ENCODE results near the gene ADIRF.

The ADIRF gene

GRCh38 chr10:86962136-86962980 is 5.9 kb upstream of the ADIRF start:
- no peaks in the 10 kb centered on the region for H3K36me3 Mint-ChIP-seq (ENCODE audit: low read depth)
- H3K27me3 Mint-ChIP-seq, result no peaks in the 10 kb centered on the region
- no peaks in the 10 kb centered on the region for H3K9me3 Mint-ChIP-seq
- H3K4me1 Mint-ChIP-seq (ENCODE audit: low read depth), result peaks cover 24% of the 10 kb centered on the region
- H3K4me3 Mint-ChIP-seq, result no peak overlapping the region
- H3K27ac Mint-ChIP-seq, result no peak overlapping the region

GRCh38 chr10:86962981-86963310 is 5.3 kb upstream of the ADIRF start:
- H3K27me3 Mint-ChIP-seq, result no peaks in the 10 kb centered on the region

DNA sequence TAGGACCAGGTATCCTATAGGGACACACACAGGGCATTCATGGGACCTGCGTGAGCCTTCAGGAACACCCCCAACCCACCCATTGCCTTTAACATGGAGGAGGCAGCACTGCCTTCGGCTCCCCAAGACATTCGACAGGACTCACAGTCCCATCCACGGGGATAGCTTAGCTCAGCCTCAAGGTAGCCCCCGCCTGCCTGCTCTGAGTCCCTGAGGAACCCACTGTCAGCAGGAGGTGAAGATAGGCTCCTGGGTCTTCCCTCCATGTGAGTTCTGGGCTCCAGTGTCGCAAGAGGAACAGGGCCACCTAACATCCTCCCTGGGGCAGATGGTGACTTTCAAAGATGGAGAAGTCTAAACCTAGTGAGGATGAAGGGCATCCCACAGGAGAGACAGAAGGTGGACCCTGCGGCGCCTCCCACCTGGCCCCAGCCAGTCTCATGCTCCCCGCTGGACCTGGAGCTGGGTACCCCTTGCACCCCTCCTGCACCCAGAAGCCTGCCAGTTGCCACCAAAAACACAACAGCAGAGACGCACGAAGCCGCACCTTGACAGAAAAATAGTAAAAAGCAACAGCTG is 4.9 kb upstream of the ADIRF start:
- H3K4me3 Mint-ChIP-seq, result no peak overlapping the region
- no peaks in the 10 kb centered on the region for H3K27me3 Mint-ChIP-seq
- no peak overlapping the region for H3K27ac Mint-ChIP-seq
- no peaks in the 10 kb centered on the region for H3K36me3 Mint-ChIP-seq (ENCODE audit: low read depth)
- no peaks in the 10 kb centered on the region for H3K9me3 Mint-ChIP-seq
- peaks cover 30% of the 10 kb centered on the region for H3K4me1 Mint-ChIP-seq (ENCODE audit: low read depth)

More at GRCh38 chr10:86962981-86963310, 5.3 kb upstream of the ADIRF start:
- H3K27ac Mint-ChIP-seq, result no peak overlapping the region
- H3K9me3 Mint-ChIP-seq, result no peaks in the 10 kb centered on the region
- H3K4me3 Mint-ChIP-seq, result no peak overlapping the region
- peaks cover 30% of the 10 kb centered on the region for H3K4me1 Mint-ChIP-seq (ENCODE audit: low read depth)
- H3K36me3 Mint-ChIP-seq (ENCODE audit: low read depth), result no peaks in the 10 kb centered on the region

DNA sequence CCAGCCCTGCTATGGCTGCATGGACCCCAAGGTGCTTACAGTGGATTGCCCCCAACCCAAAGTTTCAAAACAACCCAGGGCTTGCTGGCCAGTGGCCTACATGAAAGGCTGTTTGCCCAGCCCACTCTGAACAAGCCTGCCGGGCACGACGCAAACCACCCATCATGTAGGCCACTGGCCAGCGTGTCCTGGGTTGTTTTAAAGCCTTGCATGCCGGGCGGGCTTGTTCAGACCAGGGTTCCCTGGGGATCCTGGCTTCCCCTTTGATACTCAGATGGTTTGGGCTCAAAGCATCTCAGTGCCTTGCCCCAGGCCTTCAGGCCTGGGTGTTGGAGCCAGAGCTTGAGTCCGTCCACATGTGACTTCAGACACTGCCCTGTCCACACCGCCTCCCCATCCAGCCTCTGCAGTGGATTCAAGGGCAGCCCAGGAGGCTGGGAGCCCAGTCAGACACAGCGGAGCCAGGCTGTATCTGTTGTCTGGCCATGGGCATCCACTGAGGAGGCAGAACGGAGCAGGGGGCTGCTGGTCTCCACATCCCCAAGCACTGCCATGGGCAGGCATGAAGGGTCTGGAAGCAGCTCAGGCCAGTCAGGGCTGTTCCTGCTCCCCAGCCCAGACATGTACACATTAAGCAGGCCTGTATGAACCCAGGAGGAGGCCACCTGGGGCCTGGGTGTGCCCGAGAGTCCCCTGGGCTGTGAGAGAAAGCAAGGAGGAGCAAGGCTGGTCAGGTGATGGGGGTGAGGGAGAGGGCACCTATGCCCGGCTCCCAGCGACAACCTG is 4.0 kb upstream of the ADIRF start:
- Mint-ChIP-seq H3K27ac (no peak overlapping the region), H3K4me3 (no peak overlapping the region), H3K36me3 (ENCODE audit: low read depth) (no peaks in the 10 kb centered on the region), H3K4me1 (ENCODE audit: low read depth) (peaks cover 34% of the 10 kb centered on the region), H3K27me3 (no peaks in the 10 kb centered on the region), H3K9me3 (no peaks in the 10 kb centered on the region)

GRCh38 chr10:86964847-86965190 is 3.5 kb upstream of the ADIRF start:
- no peaks in the 10 kb centered on the region for H3K27me3 Mint-ChIP-seq
- H3K9me3 Mint-ChIP-seq, result no peaks in the 10 kb centered on the region
- H3K27ac Mint-ChIP-seq, result no peak overlapping the region
- H3K36me3 Mint-ChIP-seq (ENCODE audit: low read depth), result no peaks in the 10 kb centered on the region
- peaks cover 38% of the 10 kb centered on the region for H3K4me1 Mint-ChIP-seq (ENCODE audit: low read depth)
- no peak overlapping the region for H3K4me3 Mint-ChIP-seq

DNA sequence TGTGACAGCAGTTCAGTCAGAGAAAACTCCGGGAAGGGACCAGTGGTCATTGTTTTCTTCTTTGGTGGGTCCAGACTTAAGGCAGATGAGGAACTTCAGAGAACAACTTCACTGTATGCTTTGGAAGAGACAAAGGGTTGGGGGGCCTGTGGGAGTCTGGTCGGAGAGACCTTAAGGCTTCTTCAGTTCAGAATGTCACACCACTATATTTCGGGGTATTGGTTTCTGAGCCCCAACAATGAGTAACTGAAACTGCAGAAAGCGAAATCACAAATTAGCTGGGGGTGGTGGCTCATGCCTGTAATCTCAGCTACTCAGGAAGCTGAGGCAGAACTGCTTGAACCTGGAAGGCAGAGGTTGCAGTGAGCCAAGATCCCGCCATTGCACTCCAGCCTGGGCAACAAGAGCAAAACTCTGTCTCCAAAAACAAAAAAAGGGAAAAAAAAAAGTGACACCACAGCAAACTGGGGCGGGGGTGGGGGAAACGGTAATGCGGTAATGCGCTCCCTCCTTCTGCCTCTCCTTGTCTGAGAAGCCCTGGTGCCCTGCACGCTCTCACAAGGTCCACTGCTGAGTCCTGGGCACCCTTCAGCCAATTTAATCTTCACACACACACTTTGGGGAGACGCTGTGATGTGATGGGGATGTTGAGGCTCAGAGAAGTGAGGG is 2.2 kb upstream of the ADIRF start:
- H3K9me3 Mint-ChIP-seq, result no peaks in the 10 kb centered on the region

DNA sequence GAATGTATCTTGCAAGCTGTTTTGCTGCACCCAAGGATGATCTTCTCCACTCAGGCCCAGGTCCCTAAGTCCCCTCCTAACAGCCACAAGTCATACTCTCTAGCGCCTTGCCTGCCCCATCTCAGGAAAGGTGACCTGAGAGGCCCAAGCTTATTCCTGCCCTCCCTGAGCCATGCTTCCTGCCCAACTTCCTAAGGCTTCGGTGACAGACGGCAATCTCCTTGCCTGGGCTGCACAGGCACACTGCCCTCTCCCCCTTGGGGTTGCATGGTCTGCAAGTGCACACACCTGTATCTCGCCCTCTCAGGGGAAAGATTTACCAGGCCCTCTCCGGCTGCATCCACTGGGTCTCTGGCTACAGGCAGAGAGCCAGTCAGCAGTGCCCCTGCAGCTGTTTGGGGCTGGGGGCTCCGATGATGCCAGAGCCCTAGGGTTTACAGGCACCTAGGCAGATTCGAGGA is 771 bp upstream of the ADIRF start:
- Mint-ChIP-seq H3K36me3 (ENCODE audit: low read depth) (no peaks in the 10 kb centered on the region), H3K27me3 (no peaks in the 10 kb centered on the region), H3K27ac (peak overlapping the region; percentile 49), H3K4me1 (ENCODE audit: low read depth) (peaks cover 57% of the 10 kb centered on the region), H3K9me3 (no peaks in the 10 kb centered on the region), H3K4me3 (no peak overlapping the region)

More for the DNA sequence above, 2.2 kb upstream of the ADIRF start:
- H3K4me3 Mint-ChIP-seq, result peak overlapping the region; percentile 62
- H3K4me1 Mint-ChIP-seq (ENCODE audit: low read depth), result peaks cover 49% of the 10 kb centered on the region
- H3K27me3 Mint-ChIP-seq, result no peaks in the 10 kb centered on the region
- no peaks in the 10 kb centered on the region for H3K36me3 Mint-ChIP-seq (ENCODE audit: low read depth)
- H3K27ac Mint-ChIP-seq, result peak overlapping the region; percentile 89

DNA sequence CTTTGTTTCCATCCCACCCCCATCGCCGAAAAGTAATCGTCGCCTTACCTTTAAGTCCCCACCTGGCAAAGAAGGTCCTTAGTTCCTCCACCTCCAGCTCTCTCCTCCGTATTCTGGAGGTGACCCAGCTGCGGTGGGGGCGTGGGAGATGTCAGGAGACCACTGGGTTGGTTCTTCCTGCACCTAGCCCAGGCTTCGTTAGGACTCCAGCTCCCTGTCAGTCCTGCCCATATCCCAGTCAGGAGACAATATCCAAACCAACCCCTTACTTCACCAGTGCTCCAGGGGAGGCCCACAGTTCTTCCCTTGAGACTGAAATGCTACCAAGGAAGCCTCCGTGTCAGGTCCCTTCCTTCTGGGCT is 693 bp downstream of the ADIRF start:
- Mint-ChIP-seq H3K36me3 (ENCODE audit: low read depth) (no peaks in the 10 kb centered on the region), H3K4me3 (no peak overlapping the region), H3K27me3 (no peaks in the 10 kb centered on the region), H3K9me3 (no peaks in the 10 kb centered on the region), H3K27ac (no peak overlapping the region), H3K4me1 (ENCODE audit: low read depth) (peaks cover 59% of the 10 kb centered on the region)

- Mint-ChIP-seq H3K4me3 (no peak overlapping the region), H3K27me3 (no peaks in the 10 kb centered on the region), H3K4me1 (ENCODE audit: low read depth) (peaks cover 59% of the 10 kb centered on the region), H3K36me3 (ENCODE audit: low read depth) (no peaks in the 10 kb centered on the region), H3K9me3 (no peaks in the 10 kb centered on the region), H3K27ac (no peak overlapping the region)
Observed at GRCh38 chr10:86969421-86970041, 1.2 kb downstream of the ADIRF start.

DNA sequence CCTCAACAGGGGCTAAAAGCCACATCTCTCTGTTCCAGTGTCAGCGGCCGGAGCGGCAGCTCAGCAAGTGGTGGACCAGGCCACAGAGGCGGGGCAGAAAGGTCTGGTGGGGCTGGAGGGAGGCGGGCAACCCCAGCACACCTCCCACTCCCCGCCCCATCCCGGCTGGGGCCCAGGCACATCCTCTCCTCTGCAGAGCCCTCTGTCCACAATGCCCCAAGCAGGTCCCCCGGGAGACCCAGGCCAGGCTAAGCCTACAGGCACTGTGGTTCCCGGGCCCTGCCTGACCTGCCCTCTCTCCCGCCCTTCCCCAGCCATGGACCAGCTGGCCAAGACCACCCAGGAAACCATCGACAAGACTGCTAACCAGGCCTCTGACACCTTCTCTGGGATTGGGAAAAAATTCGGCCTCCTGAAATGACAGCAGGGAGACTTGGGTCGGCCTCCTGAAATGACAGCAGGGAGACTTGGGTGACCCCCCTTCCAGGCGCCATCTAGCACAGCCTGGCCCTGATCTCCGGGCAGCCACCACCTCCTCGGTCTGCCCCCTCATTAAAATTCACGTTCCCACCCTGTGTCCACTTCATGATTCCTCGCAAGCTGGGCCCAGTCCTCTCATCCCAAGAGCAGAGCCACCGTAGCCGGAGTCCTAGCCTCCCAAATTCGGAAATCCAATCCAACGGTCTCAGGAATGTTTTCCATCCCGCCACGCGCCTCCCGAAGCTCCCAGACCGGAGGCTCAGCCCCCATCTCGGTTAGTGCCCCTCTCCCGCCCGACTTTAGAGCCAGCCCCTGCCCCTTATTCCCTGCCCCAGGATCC is 2.1 kb downstream of the ADIRF start:
- no peaks in the 10 kb centered on the region for H3K36me3 Mint-ChIP-seq (ENCODE audit: low read depth)
- peak overlapping the region; percentile 79 for H3K27ac Mint-ChIP-seq
- peaks cover 55% of the 10 kb centered on the region for H3K4me1 Mint-ChIP-seq (ENCODE audit: low read depth)
- H3K27me3 Mint-ChIP-seq, result no peaks in the 10 kb centered on the region
- no peaks in the 10 kb centered on the region for H3K9me3 Mint-ChIP-seq
- H3K4me3 Mint-ChIP-seq, result peak overlapping the region; percentile 80

DNA sequence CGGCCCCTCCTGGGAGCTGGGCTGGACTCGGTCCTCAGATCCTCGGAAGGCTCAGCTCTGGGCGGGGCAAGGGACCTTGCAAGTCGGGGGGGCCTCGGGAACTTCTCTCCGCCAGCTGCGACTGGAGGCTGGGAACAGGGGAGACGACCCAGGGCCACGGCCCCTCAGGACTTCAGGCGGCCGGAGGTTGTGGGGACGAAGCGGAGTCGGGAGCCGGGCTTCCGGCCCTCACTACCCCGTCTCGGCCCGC is 2.6 kb downstream of the ADIRF start:
- Mint-ChIP-seq H3K9me3 (no peaks in the 10 kb centered on the region), H3K27me3 (no peaks in the 10 kb centered on the region), H3K36me3 (ENCODE audit: low read depth) (no peaks in the 10 kb centered on the region), H3K27ac (peak overlapping the region; percentile 79), H3K4me3 (peak overlapping the region; percentile 80), H3K4me1 (ENCODE audit: low read depth) (peaks cover 49% of the 10 kb centered on the region)

DNA sequence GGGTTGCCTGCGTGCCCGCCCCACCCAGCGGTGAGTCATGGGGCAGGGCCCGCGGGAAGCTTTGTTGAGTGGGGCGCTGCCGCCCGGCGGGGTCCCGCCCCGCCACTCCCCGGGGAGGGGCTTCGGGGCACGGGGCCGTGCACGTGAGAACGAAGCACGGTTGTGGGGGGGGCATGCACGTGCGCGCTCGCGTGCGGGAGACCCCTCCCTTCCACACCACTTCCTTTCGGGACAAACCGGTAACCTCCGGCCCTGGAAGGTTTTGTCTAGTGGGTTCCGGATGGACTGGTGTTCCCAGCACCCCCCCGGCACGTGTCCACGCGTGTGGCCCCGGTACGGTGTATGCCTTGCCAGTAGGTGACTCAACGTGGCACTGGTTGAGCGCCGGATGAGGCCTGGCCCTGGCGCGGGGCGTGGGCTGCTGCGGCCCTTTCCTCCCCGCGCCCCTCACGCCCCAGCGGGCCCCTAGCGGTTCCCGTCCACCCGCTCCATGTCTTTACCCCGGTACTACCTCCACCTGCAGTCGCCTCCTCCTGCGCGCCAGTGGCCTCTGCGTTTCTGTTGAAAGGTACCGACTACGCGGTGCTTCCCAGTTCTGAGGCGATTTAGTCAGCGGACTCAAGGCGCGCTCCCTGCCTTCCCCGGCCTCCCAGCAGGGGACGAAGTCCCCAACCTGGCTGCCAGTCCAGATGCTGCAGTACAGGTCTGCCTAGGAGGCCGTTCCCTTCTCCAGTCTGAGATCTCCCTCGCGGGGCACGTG is 3.1 kb downstream of the ADIRF start:
- H3K27ac Mint-ChIP-seq, result peak overlapping the region; percentile 94
- peak overlapping the region; percentile 81 for H3K4me3 Mint-ChIP-seq
- H3K9me3 Mint-ChIP-seq, result no peaks in the 10 kb centered on the region

GRCh38 chr10:86972613-86973380 is 4.5 kb downstream of the ADIRF start:
- peaks cover 30% of the 10 kb centered on the region for H3K4me1 Mint-ChIP-seq (ENCODE audit: low read depth)

More for the DNA sequence above, 3.1 kb downstream of the ADIRF start:
- Mint-ChIP-seq H3K4me1 (ENCODE audit: low read depth) (peaks cover 44% of the 10 kb centered on the region), H3K27me3 (no peaks in the 10 kb centered on the region), H3K36me3 (ENCODE audit: low read depth) (no peaks in the 10 kb centered on the region)

More at GRCh38 chr10:86972613-86973380, 4.5 kb downstream of the ADIRF start:
- Mint-ChIP-seq H3K4me3 (no peak overlapping the region), H3K36me3 (ENCODE audit: low read depth) (no peaks in the 10 kb centered on the region), H3K9me3 (no peaks in the 10 kb centered on the region), H3K27ac (peak overlapping the region; percentile 29), H3K27me3 (no peaks in the 10 kb centered on the region)

Data from stimulated activated naive CD8-positive, alpha-beta T cell treated with anti-CD3 and anti-CD28 coated beads, Interleukin-15, Interleukin-2, amounts not matched to agents 100 ng/mL and 50 ng/mL, for 24 hours (primary cell).